A673 (cell line): ENCODE measurements around the gene DPYSL4. TPM values are rescaled to one million over a fixed set of nuclear protein-coding genes. Genes with fewer than 3 reads are reported as not detected.

Experiments used
- BruUV-seq: library from RNA; stranded (reverse); fragments of 400-500 nt; replicated peaks from 2 replicates; lab custom pipeline; 2021; lab: Mats Ljungman, UMichigan
- CTCF ChIA-PET: fragments of 300-600 bp; sonication (Branson Sonifier 250); formaldehyde crosslinking; loops from one replicate; lab custom pipeline; 2022; ENCODE audit warnings: antibody characterized with exemption; lab: Charles Lee
- POLR2A ChIA-PET: fragments of 300-600 bp; sonication (Branson Sonifier 250); formaldehyde crosslinking; loops from one replicate; lab custom pipeline; 2022; ENCODE audit warnings: antibody characterized with exemption; ENCODE audit not compliant: low non-redundant PET; lab: Charles Lee
- DNase-seq: peaks from one replicate; pipeline ENCODE4 v3.0.0-alpha.2; 2015; ENCODE audit warnings: low spot score
- H3K27ac ChIP-seq: fragments of 200-600 bp; sonication (generic); 2 replicates; pipeline ENCODE4 v1.5.1; 2016; ENCODE audit warnings: mixed run types, low read depth, mild to moderate bottlenecking, mixed read lengths, antibody characterized with exemption, low read length; ENCODE audit not compliant: poor library complexity, severe bottlenecking
- H3K27me3 ChIP-seq: fragments of 200-600 bp; sonication (generic); replicated peaks from 2 replicates; pipeline ENCODE4 v1.6.1; 2017; ENCODE audit warnings: mixed run types, low read depth, mild to moderate bottlenecking, mixed read lengths, antibody characterized with exemption, low read length; ENCODE audit not compliant: insufficient read depth, poor library complexity
- H3K36me3 ChIP-seq: fragments of 200-600 bp; sonication (generic); 2 replicates; pipeline ENCODE4 v1.6.1; 2016; ENCODE audit warnings: mixed run types, mild to moderate bottlenecking, mixed read lengths, antibody characterized with exemption, low read length; ENCODE audit not compliant: insufficient read depth, poor library complexity, severe bottlenecking
- H3K4me1 ChIP-seq: fragments of 200-600 bp; sonication (generic); 2 replicates; pipeline ENCODE4 v1.6.1; 2017; ENCODE audit warnings: mixed run types, mild to moderate bottlenecking, mixed read lengths, antibody characterized with exemption, low read length; ENCODE audit not compliant: insufficient read depth, poor library complexity, severe bottlenecking
- H3K4me3 ChIP-seq: fragments of 200-600 bp; sonication (generic); 2 replicates; pipeline ENCODE4 v1.5.1; 2016; ENCODE audit warnings: low read depth, mixed run types, mild to moderate bottlenecking, mixed read lengths, low read length; ENCODE audit not compliant: poor library complexity, severe bottlenecking
- H3K9me3 ChIP-seq: fragments of 200-600 bp; sonication (generic); 2 replicates; pipeline ENCODE4 v1.6.1; 2016; ENCODE audit warnings: mixed run types, low read depth, mild to moderate bottlenecking, mixed read lengths, antibody characterized with exemption, low read length; ENCODE audit not compliant: poor library complexity, severe bottlenecking
- CTCF ChIP-seq: fragments of 300-800, 200-600 bp; sonication (generic); conservative IDR thresholded peaks from 2 replicates; pipeline ENCODE4 v1.5.1; 2017; ENCODE audit warnings: low read depth, mild to moderate bottlenecking, antibody characterized with exemption, low read length, moderate library complexity, mixed read lengths
- EZH2 ChIP-seq: fragments of 200-600 bp; sonication (generic); IDR thresholded peaks from 2 replicates; pipeline ENCODE4 v1.6.1; 2017; ENCODE audit warnings: borderline replicate concordance, low read depth, mild to moderate bottlenecking, mixed read lengths, antibody characterized with exemption, low read length; ENCODE audit not compliant: poor library complexity, severe bottlenecking
- intact Hi-C: fragments of 100-400 bp; cut with micrococcal nuclease; formaldehyde crosslinking; loops from one replicate; pipeline ENCODE4 v1.10.0; 2022; ENCODE audit not compliant: unreplicated experiment
- total RNA-seq: library from RNA; stranded (reverse); gene quantifications from 2 replicates; pipeline ENCODE4 v1.2.3, GENCODE V29; 2021

Gene DPYSL4
- total RNA-seq, 1 experiment from 2014 or later, result 13.1 TPM

DNA sequence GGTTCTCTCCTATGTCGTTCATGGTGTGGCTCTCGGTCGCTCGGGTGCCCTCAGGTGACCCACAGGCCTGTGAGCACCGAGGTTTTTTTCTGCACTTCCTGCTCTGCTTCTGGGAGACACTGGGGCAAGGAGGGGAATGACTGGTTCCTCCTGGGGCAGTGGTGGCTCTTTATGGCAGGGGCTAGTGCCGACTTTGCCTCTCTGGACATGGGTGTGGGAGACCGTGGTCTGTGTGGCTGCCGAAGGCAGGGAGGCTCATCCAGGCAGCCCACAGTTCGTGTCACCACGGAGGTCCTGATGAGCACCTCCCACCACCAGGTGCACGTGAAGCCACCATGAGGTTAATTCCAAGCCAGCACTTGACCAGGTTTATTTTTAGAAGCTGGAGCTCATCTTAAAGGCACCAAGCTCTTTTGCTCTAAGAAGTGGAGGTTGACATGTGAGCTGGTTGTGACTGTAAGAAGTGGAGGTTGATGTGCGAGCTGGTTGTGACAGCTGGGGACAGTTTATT is 24.7 kb upstream of the DPYSL4 start:
- intact Hi-C loops, result no loop called here
- POLR2A ChIA-PET, result no interaction called here
- Histone ChIP-seq H3K9me3 (no peaks in the 10 kb centered on the region), H3K27me3 (no peaks in the 10 kb centered on the region), H3K27ac (no peak overlapping the region), H3K4me1 (no peaks in the 10 kb centered on the region), H3K4me3 (no peak overlapping the region), H3K36me3 (no peaks in the 10 kb centered on the region)
- CTCF ChIA-PET, result no interaction called here
- TF ChIP-seq EZH2 (no peak), CTCF (no peak)
- DNase-seq, result no peak
- BruUV-seq, result no TSS peak

- peak overlapping the region; percentile 42 for H3K27ac ChIP-seq
- DNase-seq, result no peak
- H3K36me3 ChIP-seq, result no peaks in the 10 kb centered on the region
- TF ChIP-seq CTCF (no peak), EZH2 (no peak)
- intact Hi-C loops, result no loop called here
- H3K4me1 ChIP-seq, result no peaks in the 10 kb centered on the region
- POLR2A ChIA-PET, result no interaction called here
- CTCF ChIA-PET, result no interaction called here
- BruUV-seq, result no TSS peak
- H3K4me3 ChIP-seq, result no peak overlapping the region
- H3K27me3 ChIP-seq, result no peaks in the 10 kb centered on the region
- no peaks in the 10 kb centered on the region for H3K9me3 ChIP-seq
Observed at GRCh38 chr10:132162590-132163277, 24.0 kb upstream of the DPYSL4 start.

- ChIA-PET CTCF (no interaction called here), POLR2A (no interaction called here)
- Histone ChIP-seq H3K27ac (no peak overlapping the region), H3K36me3 (no peaks in the 10 kb centered on the region), H3K9me3 (no peaks in the 10 kb centered on the region), H3K4me1 (no peaks in the 10 kb centered on the region), H3K4me3 (no peak overlapping the region), H3K27me3 (no peaks in the 10 kb centered on the region)
- DNase-seq, result peak; percentile 71
- no TSS peak for BruUV-seq
- TF ChIP-seq CTCF (no peak), EZH2 (no peak)
- intact Hi-C loops, result no loop called here
Observed at GRCh38 chr10:132163278-132163765, 23.4 kb upstream of the DPYSL4 start.
